CD4-positive, alpha-beta T cell treated with Interleukin-12 subunit alpha and Interleukin-12 subunit beta, for 1 hour (primary cell): Measurements from ENCODE around the gene BPHL.
"Not testable (repeated sequence)": the region's sequence is repeated elsewhere in the genome, so short reads cannot be mapped to it uniquely, and the experiment has no call there.

Experiments
- DNase-seq: peaks from one replicate; pipeline ENCODE4 v3.0.0-alpha.2; 2020

Gene BPHL

GRCh38 chr6:3157131-3157933 is 38.8 kb downstream of the BPHL start, which contains the start of gene TUBB2A:
Gene TUBB2A, minus strand, starts transcription at chr6:3157544. Its CDS starts 81 bp downstream, at chr6:3157463.
- DNase-seq = peak; percentile 89

- peak; percentile 80 for DNase-seq
These were observed 41.6 kb downstream of the BPHL start for GRCh38 chr6:3159805-3160781.

GRCh38 chr6:3162067-3162497 is 43.6 kb downstream of the BPHL start:
- DNase-seq = no peak

- peak; percentile 71 for DNase-seq
These were observed 44.2 kb downstream of the BPHL start for GRCh38 chr6:3162565-3163247.

GRCh38 chr6:3163248-3163594 is 44.7 kb downstream of the BPHL start:
- no peak for DNase-seq

GRCh38 chr6:3164388-3164787 is 45.9 kb downstream of the BPHL start:
- DNase-seq = no peak

GRCh38 chr6:3165631-3166534 is 47.4 kb downstream of the BPHL start:
- DNase-seq = no peak

- not testable (repeated sequence) for DNase-seq
These were observed 48.2 kb downstream of the BPHL start for GRCh38 chr6:3166535-3167225.

- not testable (repeated sequence) for DNase-seq
These were observed 49.5 kb downstream of the BPHL start for GRCh38 chr6:3168046-3168445.

- not testable (repeated sequence) for DNase-seq
These were observed 52.2 kb downstream of the BPHL start for GRCh38 chr6:3170676-3171075.

GRCh38 chr6:3171313-3172175 is 53.0 kb downstream of the BPHL start:
- DNase-seq = not testable (repeated sequence)

GRCh38 chr6:3172789-3173188 is 54.3 kb downstream of the BPHL start:
- DNase-seq = not testable (repeated sequence)

GRCh38 chr6:3173636-3174089 is 55.2 kb downstream of the BPHL start:
- DNase-seq = not testable (repeated sequence)

- DNase-seq = no peak
These were observed 57.3 kb downstream of the BPHL start for GRCh38 chr6:3175715-3176402.

- no peak for DNase-seq
These were observed 58.2 kb downstream of the BPHL start for GRCh38 chr6:3176562-3177355.

- not testable (repeated sequence) for DNase-seq
These were observed 60.2 kb downstream of the BPHL start for GRCh38 chr6:3178666-3179065.

GRCh38 chr6:3179945-3180344 is 61.4 kb downstream of the BPHL start:
- not testable (repeated sequence) for DNase-seq

- no peak for DNase-seq
These were observed 62.6 kb downstream of the BPHL start for GRCh38 chr6:3181105-3181504.

GRCh38 chr6:3183066-3183465 is 64.6 kb downstream of the BPHL start:
- DNase-seq = no peak
